GM18511 (cell line): Measurements from ENCODE around the gene UBE2N.
"Not testable (repeated sequence)": the region's sequence is repeated elsewhere in the genome, so short reads cannot be mapped to it uniquely, and the experiment has no call there.

Experiments
- ATAC-seq: cut with Tn5 transposase; IDR thresholded peaks from one replicate; pipeline ENCODE4 v1.9.1; 2021; ENCODE audit warnings: mild to moderate bottlenecking, moderate library complexity; ENCODE audit not compliant: unreplicated experiment

The UBE2N gene

DNA sequence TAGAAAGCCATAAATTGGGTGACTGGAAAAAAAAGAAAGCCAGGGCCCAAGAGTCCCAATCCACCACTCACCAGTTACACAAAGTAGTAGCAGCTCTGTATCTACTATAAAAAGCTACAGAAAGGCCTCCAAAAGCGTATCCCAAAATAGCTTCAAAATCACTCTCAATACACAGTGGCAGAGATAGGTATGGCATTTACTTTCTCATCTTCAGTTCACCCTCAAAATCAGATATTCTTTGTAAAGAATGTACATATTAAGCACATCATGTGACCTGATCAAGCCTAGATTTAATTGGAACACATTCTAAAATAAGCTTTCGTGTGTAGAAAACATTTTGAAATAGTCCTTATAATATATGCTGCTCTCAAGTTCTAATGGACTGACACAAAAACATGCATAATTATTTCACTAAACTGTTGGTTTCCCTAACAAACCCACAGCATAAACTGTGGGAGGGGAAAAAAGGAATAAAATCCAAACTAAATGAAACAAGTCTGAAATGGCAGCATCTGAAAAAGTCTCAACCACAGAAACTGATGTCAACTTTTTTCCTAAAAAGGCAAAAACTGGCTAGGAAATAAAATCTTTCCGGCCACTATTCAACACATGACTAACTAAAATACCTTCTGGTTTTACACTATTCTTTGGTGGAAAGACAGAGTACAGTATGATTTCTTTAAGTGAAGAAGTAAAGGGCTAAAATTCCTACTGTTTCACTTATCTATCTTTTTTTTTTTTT lies 25.9 kb downstream of the UBE2N start:
- ATAC-seq, result peak; percentile 62

DNA sequence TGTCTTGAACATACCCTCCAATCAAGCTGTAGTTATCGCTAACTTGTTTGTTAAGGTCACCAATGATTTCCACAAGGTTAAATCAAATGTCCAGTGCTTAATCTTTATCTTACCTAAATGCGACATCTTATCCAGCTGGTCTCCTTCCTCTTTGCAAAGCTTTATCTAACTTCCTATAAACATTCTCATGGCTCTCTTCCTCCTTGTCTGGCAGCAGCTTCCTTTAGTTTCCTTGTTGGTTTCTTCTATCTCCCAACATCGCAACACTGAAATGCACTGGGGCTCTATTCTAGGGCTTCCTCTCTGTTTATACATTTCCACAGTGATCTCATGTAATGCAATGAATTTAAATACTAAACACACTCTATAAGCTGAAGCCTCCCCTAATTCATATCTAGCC lies 28.7 kb downstream of the UBE2N start:
- ATAC-seq, result no peak

DNA sequence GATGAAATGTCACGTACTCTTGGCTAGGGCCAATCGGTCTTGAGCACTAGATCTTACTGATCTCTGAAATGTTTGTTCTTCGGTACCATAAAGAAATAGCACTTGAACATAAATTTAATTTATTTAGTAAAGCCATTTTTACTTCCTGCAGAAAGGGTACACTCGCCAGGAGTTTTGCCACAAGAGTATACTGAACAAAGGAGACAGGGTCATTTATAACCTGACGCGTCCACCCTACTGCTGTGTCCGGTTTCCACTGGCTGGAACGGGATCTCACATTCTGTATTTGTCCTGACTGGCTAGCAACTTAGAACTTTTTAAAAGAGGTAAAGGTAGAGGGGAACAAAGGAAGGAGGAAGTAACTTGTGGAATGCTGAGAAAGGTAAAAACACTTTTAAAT lies 29.4 kb downstream of the UBE2N start:
- not testable (repeated sequence) for ATAC-seq

DNA sequence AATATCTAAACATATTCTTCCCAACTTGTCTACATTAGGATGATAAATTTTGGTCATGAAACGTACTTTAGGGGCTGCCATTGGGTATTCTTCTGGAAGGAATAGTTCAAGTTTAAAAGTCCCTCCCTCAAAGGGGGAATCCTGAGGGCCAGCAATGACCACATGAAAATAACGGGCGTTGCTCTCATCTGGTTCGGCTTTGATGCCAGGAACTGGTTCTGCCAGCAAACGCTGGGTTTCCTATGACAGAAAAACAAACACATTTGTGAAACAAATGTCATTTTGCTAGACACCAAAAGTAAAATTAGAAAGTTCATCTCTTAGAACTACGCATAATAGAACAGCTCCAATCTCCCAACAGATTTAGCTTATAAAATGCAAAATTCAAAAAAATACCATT lies 30.7 kb downstream of the UBE2N start:
- not testable (repeated sequence) for ATAC-seq

DNA sequence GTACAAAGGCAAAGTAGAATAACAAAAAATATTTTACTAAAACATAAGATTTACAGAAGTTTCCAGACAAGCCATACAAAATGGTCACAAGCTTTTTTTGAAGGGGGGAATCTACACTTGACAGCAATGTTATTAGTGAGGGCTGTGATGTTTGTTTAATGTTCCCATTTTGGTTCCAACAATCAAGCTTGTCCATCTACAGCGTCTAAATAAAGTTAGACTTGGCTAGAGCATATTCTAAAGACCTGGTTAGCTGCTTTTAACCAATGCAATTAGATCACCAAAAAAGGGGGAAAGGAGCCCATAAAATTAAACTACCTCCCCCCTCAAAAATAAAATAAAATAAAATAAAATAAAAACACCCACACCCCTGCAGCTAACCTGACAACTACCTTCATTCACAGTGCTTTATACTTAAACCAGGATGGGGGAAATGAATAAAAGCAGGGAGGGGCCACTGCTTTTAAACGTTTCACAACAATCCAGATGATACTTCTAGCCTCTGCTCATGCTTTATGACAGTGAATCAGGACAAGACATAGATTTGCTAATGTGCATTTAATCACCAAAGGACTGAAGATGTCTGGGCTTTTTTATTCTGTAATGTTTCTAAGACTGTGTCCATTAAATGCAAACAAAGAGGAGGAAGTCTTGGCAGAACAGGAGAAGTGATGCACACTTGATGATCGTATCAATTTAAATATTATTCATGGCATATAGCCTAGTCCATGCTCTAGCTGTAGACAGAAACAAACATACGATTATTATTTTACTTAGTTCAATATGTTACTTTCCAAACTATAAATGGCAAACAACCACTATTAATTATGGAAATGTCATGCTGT lies 32.2 kb downstream of the UBE2N start:
- not testable (repeated sequence) for ATAC-seq

GRCh38 chr12:93408813-93409212 lies 32.9 kb downstream of the UBE2N start:
- ATAC-seq, result no peak

GRCh38 chr12:93407963-93408283 lies 33.8 kb downstream of the UBE2N start:
- no peak for ATAC-seq

DNA sequence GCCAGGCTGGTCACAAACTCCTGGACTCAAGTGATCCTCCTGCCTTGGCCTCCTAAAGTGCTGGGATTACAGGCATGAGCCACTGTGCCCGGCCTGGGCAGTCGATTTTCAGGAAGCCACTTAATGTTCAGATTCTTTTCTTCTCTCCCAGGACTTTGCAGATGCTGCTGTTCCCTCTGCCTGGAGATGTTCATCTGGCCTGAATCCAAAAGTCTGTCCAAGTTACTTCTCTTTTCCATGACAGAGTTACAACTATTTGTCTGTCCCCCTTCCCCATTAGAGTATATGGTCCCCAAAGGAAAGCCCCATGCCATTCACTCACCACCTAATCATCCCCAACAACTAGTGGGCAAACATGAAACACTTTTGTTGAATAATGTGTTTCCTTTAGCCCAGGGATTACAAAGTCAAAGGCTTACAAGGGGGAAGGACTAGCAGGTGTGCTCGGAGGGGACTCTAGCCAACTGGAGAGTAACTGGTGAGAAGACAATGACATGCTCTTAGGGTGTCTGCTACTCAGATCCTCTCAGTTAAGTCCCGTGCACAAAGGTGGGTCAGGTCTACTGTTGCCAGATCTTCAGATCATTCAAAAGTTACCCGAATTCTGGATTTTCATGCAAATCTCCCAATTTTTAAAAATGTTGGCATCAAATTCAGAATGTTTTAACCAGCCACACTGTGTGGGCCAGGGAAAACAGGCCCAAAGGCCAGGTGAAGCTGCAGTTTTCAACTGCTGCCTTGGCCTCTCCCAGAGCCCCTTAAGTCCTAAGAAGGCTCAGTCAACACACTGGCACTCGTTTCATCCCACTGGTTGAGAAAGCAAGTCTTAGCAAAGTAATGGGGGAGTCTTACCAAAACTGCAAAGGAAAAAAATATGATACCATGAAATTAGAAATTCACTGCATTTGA lies 34.4 kb downstream of the UBE2N start:
- ATAC-seq, result no peak

DNA sequence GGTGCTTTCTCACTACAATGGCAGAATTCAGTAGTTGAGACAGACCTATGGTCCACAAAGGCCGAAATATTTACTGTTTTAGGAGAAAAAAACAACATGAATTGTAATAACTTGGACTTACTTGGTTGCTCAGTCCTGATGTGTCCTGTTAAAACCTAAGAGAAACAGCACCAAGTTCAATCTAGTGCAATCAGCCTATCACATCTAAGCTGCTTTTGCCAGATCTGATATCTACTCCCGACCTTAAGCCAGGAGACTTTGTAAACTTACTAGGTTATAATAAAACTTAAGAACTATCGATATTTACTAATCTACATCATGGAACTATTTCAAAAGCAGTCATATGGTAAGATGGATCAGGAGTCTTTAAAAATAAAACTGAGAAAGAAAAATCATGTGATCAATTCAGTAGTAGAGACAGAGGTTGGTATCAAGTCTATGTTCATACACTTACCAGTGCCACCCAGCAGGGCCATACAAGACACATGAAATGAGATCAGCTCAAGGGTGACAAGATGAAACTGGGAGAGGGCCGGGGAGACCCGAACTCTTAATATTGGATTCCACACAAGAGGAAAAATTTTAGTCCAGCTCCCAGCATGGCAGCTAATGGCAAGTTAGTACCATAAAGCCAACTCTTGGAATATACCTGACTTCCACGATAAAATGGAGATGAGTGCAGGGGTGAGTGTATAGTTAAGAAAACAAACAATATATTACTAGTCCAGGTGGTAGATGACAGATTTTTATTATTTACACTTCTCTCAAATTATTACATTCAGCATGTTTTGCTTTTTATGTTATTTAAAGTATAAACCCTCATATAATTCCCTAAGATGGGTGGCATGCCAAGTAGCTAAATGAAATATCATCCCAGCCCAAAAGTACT lies 36.5 kb downstream of the UBE2N start:
- no peak for ATAC-seq

GRCh38 chr12:93403988-93404803 lies 37.6 kb downstream of the UBE2N start:
- ATAC-seq, result no peak

DNA sequence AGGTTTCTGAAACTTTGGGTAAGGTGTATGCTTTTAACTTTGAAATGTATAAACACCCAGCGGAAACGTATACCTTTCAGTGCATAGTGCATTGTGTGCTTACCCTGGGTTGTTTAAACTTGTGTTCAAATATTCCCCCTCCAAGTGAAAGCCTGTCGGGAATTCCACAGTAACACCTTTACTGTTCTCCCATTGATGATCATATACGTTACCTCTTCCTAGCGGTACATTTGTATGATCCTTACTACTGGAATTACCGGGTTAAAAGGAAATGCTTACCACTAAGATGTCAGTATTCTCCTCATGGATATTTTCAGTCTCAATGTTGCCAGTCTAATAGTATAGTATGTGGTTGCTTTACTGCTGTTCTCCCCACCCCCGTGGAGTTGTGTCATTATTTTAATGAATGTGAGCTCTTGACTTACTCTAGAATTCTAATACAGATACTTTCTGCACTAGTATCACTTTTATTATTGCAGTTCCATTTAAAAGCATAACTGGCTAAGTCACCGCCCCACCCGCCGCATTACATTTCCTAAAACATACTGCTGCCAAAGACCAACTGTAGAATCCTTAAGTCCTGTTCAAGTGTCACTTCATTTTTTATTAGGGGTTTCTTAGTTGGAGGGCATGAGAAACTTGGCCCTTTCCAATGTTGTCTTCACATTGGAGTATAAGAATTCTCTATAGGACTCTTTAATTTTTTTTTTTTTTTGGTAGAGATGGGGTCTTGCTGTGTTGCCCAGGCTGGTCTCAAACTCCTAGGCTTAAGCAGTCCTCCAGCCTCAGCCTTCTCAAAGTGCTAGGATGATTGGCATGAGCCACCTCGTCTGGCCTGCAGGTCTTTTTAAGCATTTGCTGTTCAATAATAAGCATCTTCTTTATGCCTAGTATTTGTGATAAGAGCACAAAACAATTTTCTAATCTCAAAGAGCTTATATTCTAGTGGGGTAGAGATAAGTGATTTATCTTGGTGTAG lies 39.1 kb downstream of the UBE2N start:
- ATAC-seq, result no peak

DNA sequence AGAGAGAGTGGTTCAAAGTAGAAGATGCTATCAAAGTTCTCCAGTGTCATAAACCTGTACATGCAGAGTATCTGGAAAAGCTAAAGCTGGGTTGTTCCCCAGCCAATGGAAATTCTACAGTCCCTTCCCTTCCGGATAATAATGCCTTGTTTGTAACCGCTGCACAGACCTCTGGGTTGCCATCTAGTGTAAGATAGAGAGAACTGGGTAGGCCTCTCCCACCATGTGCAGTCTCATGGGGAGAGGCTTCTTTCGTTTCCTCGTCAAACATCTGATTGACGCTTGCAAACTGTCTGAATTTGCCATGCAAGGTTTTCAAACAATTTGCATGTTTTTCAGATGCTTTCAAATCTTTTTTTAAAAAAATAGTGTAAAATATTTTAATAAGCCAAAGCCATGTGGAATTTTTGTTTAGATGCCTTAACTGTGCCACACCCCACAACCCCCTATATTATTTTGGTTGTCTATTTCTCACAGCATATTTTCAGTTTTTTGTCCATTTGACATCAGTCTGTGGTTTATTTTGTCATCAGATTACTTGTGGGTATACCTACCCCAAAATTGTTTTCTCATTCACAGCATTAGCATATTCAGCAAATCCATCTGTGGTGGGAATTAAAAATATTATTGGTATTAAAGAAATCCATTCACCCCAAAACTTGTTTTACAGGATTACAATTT lies 42.4 kb downstream of the UBE2N start:
- ATAC-seq, result peak; percentile 87

DNA sequence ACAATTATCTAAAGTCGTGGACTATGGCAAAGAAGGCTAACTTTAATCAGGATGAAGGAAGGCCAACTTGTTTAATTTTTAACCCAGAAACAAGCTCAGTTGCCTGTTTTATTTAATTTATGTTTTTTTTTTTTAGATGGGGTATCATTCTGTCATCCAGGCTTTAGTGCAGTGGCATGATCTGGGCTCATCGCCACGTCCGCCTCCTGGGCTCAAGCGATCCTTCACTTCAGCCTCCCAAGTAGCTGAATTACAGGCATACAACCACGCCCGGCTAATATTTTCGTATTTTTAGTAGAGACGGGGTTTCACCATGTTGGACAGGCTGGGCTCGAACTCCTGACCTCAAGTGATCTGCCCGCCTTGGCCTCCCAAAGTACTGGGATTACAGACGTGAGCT lies 44.3 kb downstream of the UBE2N start:
- no peak for ATAC-seq

- no peak for ATAC-seq
These were observed 48.3 kb downstream of the UBE2N start for GRCh38 chr12:93393425-93393824.

DNA sequence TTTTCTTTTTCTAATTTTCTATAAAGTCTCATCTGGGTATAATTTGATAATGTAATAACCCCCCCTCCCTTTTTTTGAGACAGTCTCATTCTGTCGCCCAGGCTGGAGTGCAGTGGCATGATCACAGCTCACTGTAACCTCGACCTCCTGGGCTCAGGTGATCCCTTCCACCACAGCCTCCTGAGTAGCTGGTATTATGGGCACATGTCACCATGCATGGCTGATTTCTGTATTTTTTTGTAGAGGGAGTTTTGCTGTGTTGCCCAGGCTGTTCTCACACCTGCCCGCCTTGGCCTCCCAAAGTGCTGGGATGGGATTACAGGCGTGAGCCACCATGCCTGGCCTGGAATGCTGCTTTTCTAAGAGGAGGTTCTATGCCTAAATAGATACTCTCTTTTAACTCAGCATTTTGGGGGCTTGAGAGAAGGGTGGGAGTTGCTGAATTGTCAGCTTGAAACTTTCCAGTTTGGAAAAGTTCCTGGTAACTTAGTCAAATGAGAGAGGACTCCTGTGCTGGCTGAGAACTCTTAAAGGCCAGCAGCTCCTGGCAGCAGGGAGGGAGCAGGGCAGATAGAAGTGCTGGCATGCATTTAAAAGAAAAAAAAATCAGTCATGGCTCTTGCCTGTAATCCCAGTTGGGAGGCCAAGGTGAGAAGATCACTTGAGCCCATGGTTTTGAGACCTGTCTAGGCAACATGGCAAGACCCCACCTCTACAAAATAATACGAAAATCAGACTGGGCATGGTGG lies 51.0 kb downstream of the UBE2N start:
- no peak for ATAC-seq

DNA sequence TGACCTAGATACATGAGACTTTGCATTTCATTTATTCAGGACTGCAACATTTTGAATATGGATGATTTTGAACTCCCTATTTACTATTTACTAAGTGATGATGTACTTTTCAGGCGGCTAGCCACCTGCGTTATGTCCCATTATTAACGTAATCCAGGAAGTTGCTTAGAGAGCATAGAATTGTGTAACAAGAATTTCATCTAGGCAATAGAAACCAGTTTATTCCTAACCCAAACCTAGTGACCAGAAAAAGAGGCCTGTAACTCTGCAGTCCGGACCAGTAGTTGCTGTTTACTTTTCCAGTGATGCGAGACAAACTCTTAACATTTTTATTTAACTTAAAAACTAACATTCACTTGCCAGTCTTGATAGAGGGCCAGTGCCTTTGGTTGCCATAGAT lies 51.7 kb downstream of the UBE2N start:
- no peak for ATAC-seq

DNA sequence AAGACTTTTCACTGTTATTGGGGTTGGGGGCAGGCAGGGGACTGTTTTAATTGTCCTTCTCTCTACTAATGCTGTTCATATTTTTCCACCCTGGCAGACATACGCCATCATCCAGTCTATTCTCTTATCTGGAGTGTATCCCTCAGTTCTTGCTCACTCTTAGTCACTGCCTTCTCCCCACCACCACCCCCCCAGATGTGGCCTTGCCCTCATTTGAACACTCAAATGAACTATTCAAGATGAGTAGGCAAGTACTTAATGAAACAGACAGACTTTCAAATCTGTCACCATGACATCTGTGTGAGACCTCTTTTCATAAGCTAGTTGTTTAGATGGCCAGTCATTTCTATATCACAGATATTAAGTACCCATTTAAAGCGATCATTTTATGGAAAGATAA lies 54.0 kb downstream of the UBE2N start:
- peak; percentile 63 for ATAC-seq
